HepG2 (cell line): Measurements from ENCODE around the gene C11orf58. TPM values are rescaled to one million over a fixed set of nuclear protein-coding genes. Genes with fewer than 3 reads are reported as not detected.

Source experiments
- ATAC-seq: fragments of 200-7000 bp; cut with Tn5 transposase; 3 replicates; pipeline ENCODE4 v1.9.1; 2020; ENCODE audit warnings: mild to moderate bottlenecking, moderate library complexity
- BruUV-seq: library from RNA; stranded (reverse); fragments of 400-500 nt; replicated peaks from 2 replicates; lab custom pipeline; 2021; lab: Mats Ljungman, UMichigan
- CTCF ChIA-PET: fragments of 300-600 bp; formaldehyde crosslinking; extraction: SDS; loops from one replicate; lab custom pipeline; 2021; ENCODE audit warnings: low total read pairs, inconsistent platforms, low intra/inter-chr PET ratio; lab: Yijun Ruan, JAX
- POLR2A ChIA-PET: fragments of 350-600 bp; sonication (Branson Sonifier 250); formaldehyde crosslinking; loops from one replicate; lab custom pipeline; 2020; ENCODE audit warnings: antibody characterized with exemption, inconsistent platforms; lab: Yijun Ruan, JAX
- DNase-seq: peaks from one replicate; pipeline ENCODE4 v3.0.0-alpha.2; 2015; ENCODE audit warnings: low spot score
- FAIRE-seq: peaks from 3 replicates; lab custom pipeline; 2011; peaks lifted over from hg19 to GRCh38; lab: Jason Lieb, UNC
- H2AFZ ChIP-seq: one replicate; pipeline ENCODE4 v1.6.1; 2011; ENCODE audit warnings: low read length, inconsistent platforms
- H3K27ac ChIP-seq: fragments of 300-600 bp; 3 replicates; pipeline ENCODE4 v1.8.0; 2011; ENCODE audit warnings: mixed run types, mild to moderate bottlenecking, mixed read lengths, low read length, inconsistent platforms; ENCODE audit not compliant: insufficient read depth; ENCODE audit errors: extremely low read length
- H3K27me3 ChIP-seq, 2 experiments: fragments of 200-600 bp in 1 of 2; 2 replicates in 1 of 2; 3 replicates in 1 of 2; pipeline versions ENCODE4 v1.6.0 to v1.8.0; 2011; ENCODE audit warnings: low read length in 2 of 2, mild to moderate bottlenecking in 2 of 2, moderate library complexity in 2 of 2, inconsistent platforms in 1 of 2; ENCODE audit not compliant: insufficient read depth in 2 of 2, control insufficient read depth in 1 of 2
- H3K36me3 ChIP-seq, 2 experiments: fragments of 200-600 bp in 1 of 2; replicated peaks in 1 of 2; 2 replicates in 1 of 2; 3 replicates in 1 of 2; pipeline versions ENCODE4 v1.5.1 to v1.8.0; 2011; ENCODE audit warnings: low read length in 2 of 2, inconsistent platforms in 1 of 2; ENCODE audit not compliant: insufficient read depth in 2 of 2, control insufficient read depth in 1 of 2
- H3K4me1 ChIP-seq: 2 replicates; pipeline ENCODE4 v1.5.1; 2012; ENCODE audit warnings: low read length, inconsistent platforms; ENCODE audit not compliant: insufficient read depth
- H3K4me2 ChIP-seq: 2 replicates; pipeline ENCODE4 v1.6.0; 2011; ENCODE audit warnings: low read depth, low read length, inconsistent platforms
- H3K4me3 ChIP-seq, 3 experiments: fragments of 200-600 bp in 1 of 3; sonication (generic), shearing (Covaris generic) in 1 of 3; replicated peaks in 1 of 3; 2 replicates each; pipeline ENCODE4 v1.5.1; 2011 to 2016; ENCODE audit warnings: low read length in 3 of 3, inconsistent platforms in 2 of 3, low read depth in 2 of 3, mild to moderate bottlenecking in 2 of 3, control low read depth in 1 of 3, mixed read lengths in 1 of 3; ENCODE audit not compliant: insufficient read depth in 1 of 3
- H3K79me2 ChIP-seq: one replicate; pipeline ENCODE4 v1.6.1; 2011; ENCODE audit warnings: low read length, inconsistent platforms; ENCODE audit not compliant: insufficient read depth
- H3K9ac ChIP-seq: 2 replicates; pipeline ENCODE4 v1.6.0; 2011; ENCODE audit warnings: mild to moderate bottlenecking, low read depth, low read length, inconsistent platforms; ENCODE audit not compliant: insufficient read depth
- H3K9me3 ChIP-seq: 2 replicates; pipeline ENCODE4 v1.5.1; 2012; ENCODE audit warnings: mild to moderate bottlenecking, low read length
- H4K20me1 ChIP-seq: 2 replicates; pipeline ENCODE4 v1.6.0; 2011; ENCODE audit warnings: inconsistent platforms, mild to moderate bottlenecking, low read length, moderate library complexity; ENCODE audit not compliant: insufficient read depth
- AGO1 ChIP-seq: fragments of 200-400 bp; formaldehyde crosslinking; IDR thresholded peaks from 2 replicates; pipeline ENCODE4 v1.6.1; 2017; ENCODE audit warnings: mild to moderate bottlenecking, low read depth, low read length, moderate library complexity; ENCODE audit not compliant: poor library complexity, severe bottlenecking
- ERF ChIP-seq: IDR thresholded peaks from 2 replicates; pipeline ENCODE4 v1.6.1; 2018; ENCODE audit warnings: missing biosample characterization, missing genetic modification reagents
- HNRNPH1 ChIP-seq: fragments of 200-400 bp; formaldehyde crosslinking; optimal IDR thresholded peaks from 2 replicates; pipeline ENCODE3; 2017; ENCODE audit warnings: mild to moderate bottlenecking, low read depth, low read length
- MTF1 ChIP-seq: sonication (generic); formaldehyde crosslinking; IDR thresholded peaks from 2 replicates; pipeline ENCODE4 v1.5.0; 2020; ENCODE audit warnings: missing genetic modification reagents
- PRMT3 ChIP-seq: sonication (generic); formaldehyde crosslinking; IDR thresholded peaks from 2 replicates; pipeline ENCODE4 v1.8.1; 2022; ENCODE audit warnings: low read depth, mild to moderate bottlenecking, moderate library complexity, missing genetic modification reagents, borderline replicate concordance
- SALL1 ChIP-seq: sonication (generic); formaldehyde crosslinking; IDR thresholded peaks from 2 replicates; pipeline ENCODE4 v1.8.0; 2022; ENCODE audit warnings: mild to moderate bottlenecking, missing genetic modification reagents
- SKI ChIP-seq: fragments of 450-650 bp; IDR thresholded peaks from one replicate; pipeline ENCODE4 v1.6.1; 2018; ENCODE audit warnings: mild to moderate bottlenecking; ENCODE audit not compliant: partially characterized antibody
- TBX2 ChIP-seq: sonication (generic); formaldehyde crosslinking; IDR thresholded peaks from 2 replicates; pipeline ENCODE4 v1.5.0; 2020; ENCODE audit warnings: missing genetic modification reagents, mild to moderate bottlenecking, borderline replicate concordance
- THYN1 ChIP-seq: sonication (generic); formaldehyde crosslinking; IDR thresholded peaks from 2 replicates; pipeline ENCODE4 v1.8.1; 2023; ENCODE audit warnings: low read depth, mild to moderate bottlenecking, moderate library complexity, missing genetic modification reagents, borderline replicate concordance
- ZNF251 ChIP-seq: sonication (generic); formaldehyde crosslinking; IDR thresholded peaks from 2 replicates; pipeline ENCODE4 v1.9.0; 2021; ENCODE audit warnings: mild to moderate bottlenecking, missing genetic modification reagents
- ZNF563 ChIP-seq: sonication (generic); formaldehyde crosslinking; IDR thresholded peaks from 2 replicates; pipeline ENCODE4 v1.8.0; 2022; ENCODE audit warnings: mild to moderate bottlenecking, moderate library complexity, missing genetic modification reagents
- ZNF792 ChIP-seq: IDR thresholded peaks from 2 replicates; pipeline ENCODE4 v1.6.1; 2016
- ZSCAN20 ChIP-seq: sonication (generic); formaldehyde crosslinking; IDR thresholded peaks from 2 replicates; pipeline ENCODE4 v1.4.0; 2020; ENCODE audit warnings: missing genetic modification reagents, mild to moderate bottlenecking, borderline replicate concordance
- WGBS: methylation state at CpG from one replicate; pipeline ENCODE4 v1.1.6; 2017; ENCODE audit warnings: low lambda C conversion rate; 5-methylcytosine and 5-hydroxymethylcytosine counted together
- in situ Hi-C: cut with HindIII; loops from 2 replicates; pipeline ENCODE4 v1.10.0; 2017; ENCODE audit warnings: low pct_unique_long_range_greater_than_20kb; ENCODE audit not compliant: extremely low pct_ligation_motif_present
- intact Hi-C: fragments of 100-400 bp; cut with micrococcal nuclease; formaldehyde crosslinking; loops from one replicate; pipeline ENCODE4 v1.10.0; 2022; ENCODE audit not compliant: unreplicated experiment
- polyA plus RNA-seq, 8 experiments: library from polyadenylated mRNA; depleted of rRNA in 3 of 8; stranded (reverse) in 7 of 8; unstranded in 1 of 8; fragments of >200 nt; fragmentation: Illumina TruSeq in 4 of 8; extraction: Trizol in 4 of 8; gene quantifications; 2 replicates each; pipeline versions ENCODE4 v1.2.1 to v1.2.3, GENCODE V29; 2011 to 2016; ENCODE audit warnings: low read depth in 4 of 8, missing spikeins in 1 of 8, mixed read lengths in 1 of 8; ENCODE audit not compliant: insufficient read depth in 1 of 8
- total RNA-seq, 5 experiments: library from RNA; depleted of rRNA; stranded (reverse); fragments of >200 nt; fragmentation: Illumina TruSeq; extraction: Trizol; gene quantifications; 2 replicates each; pipeline ENCODE4 v1.2.3, GENCODE V29; 2016; ENCODE audit warnings: low read depth in 1 of 5
- TF ChIP-seq, protein P1 (sequence below): sonication (generic); formaldehyde crosslinking; conservative IDR thresholded peaks from 2 replicates; pipeline ENCODE4 v1.4.0; 2020; ENCODE audit warnings: missing genetic modification reagents
- TF ChIP-seq, protein P2 (sequence below): sonication (generic); formaldehyde crosslinking; conservative IDR thresholded peaks from 2 replicates; pipeline ENCODE4 v1.4.0; 2020; ENCODE audit warnings: mild to moderate bottlenecking, missing genetic modification reagents, moderate library complexity
- TF ChIP-seq, protein P3 (sequence below): IDR thresholded peaks from 2 replicates; pipeline ENCODE4 v1.6.1; 2018; ENCODE audit warnings: missing genetic modification reagents, mild to moderate bottlenecking, missing compliant biosample characterization
- TF ChIP-seq, protein P4 (sequence below): sonication (generic); formaldehyde crosslinking; IDR thresholded peaks from 2 replicates; pipeline ENCODE4 v1.9.0; 2021; ENCODE audit warnings: missing genetic modification reagents, mild to moderate bottlenecking, borderline replicate concordance

The C11orf58 gene
- total and polyA plus RNA-seq, 2 of the 13 experiments (the other 11 are each of a cell fraction or from before 2014, with no cell fraction given) = 83.8 to 167 TPM

DNA sequence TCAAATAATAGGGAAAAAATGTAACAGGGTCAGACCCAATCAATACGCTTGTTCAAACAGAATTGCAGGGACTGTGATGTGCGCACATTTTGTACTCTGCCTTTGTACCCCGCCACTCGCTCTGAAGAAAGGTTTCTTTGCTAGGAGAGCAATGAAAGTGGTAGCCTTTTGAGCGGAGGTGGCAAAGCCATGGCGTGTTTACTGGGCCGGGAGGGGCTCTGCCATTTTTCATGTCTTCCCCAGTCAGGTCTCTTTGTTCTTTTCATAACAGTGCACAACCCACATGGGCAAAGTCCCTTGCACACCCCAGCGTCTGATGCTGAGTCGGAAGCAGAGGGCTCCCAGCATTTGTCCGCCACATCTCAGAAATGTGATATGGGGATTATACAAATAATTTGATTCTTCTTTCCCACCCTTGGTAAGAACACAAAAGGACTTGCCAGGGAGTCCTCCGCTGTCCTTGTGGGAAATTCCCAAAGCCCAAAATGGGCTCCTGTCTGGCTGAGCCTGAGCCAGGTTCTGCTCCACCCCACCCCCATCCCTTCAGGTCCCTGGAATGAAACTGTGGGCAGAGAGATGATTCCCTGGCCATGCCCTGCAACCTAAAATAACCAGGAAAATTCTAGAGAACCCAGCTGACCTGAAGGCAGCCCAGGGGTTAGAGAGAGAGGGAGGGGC lies 36.6 kb downstream of the C11orf58 start:
- H3K9ac ChIP-seq = peak overlapping the region; percentile 26; the same call in 1 of the 2 replicates
- peak; percentile 66 for FAIRE-seq
- no peaks in the 10 kb centered on the region for H3K27me3 ChIP-seq
- DNase-seq = peak; percentile 65
- CTCF ChIA-PET = no interaction called here
- peak overlapping the region; percentile 63 for H3K4me2 ChIP-seq
- 19% methylated on average over 11 of the region's 11 CpGs for WGBS
- no peaks in the 10 kb centered on the region for H4K20me1 ChIP-seq
- H3K9me3 ChIP-seq = no peaks in the 10 kb centered on the region
- no peaks in the 10 kb centered on the region for H3K79me2 ChIP-seq
- in situ Hi-C loops (no loop called here), intact Hi-C loops (no loop called here)
- H2AFZ ChIP-seq = no peak overlapping the region
- H3K36me3 ChIP-seq = peaks cover 5 to 6% of the 10 kb centered on the region in 2 experiments; a peak in 3 of 5 replicates
- H3K27ac ChIP-seq = peak overlapping the region; percentile 76
- POLR2A ChIA-PET = interaction anchor here (0.8 kb wide), 1 partner anchor 303 kb away, joined by 3 read pairs; no protein-coding TSS in a partner anchor
- H3K4me1 ChIP-seq = peaks cover 41% of the 10 kb centered on the region
- BruUV-seq = no TSS peak
- peak; percentile 86 for ATAC-seq
- H3K4me3 ChIP-seq = peak overlapping the region in 1 of 3 experiments; percentile 33; a peak in 1 of 6 replicates
- TF ChIP-seq, protein P1, sequence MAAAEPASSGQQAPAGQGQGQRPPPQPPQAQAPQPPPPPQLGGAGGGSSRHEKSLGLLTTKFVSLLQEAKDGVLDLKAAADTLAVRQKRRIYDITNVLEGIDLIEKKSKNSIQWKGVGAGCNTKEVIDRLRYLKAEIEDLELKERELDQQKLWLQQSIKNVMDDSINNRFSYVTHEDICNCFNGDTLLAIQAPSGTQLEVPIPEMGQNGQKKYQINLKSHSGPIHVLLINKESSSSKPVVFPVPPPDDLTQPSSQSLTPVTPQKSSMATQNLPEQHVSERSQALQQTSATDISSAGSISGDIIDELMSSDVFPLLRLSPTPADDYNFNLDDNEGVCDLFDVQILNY = no peak
- TF ChIP-seq ZNF563 (CRISPR knock-in tag) (no peak), HNRNPH1 (no peak), THYN1 (CRISPR knock-in tag) (no peak), ZSCAN20 (no peak), TBX2 (peak; percentile 52), AGO1 (no peak), ZNF251 (CRISPR knock-in tag) (no peak), SKI (no peak), MTF1 (CRISPR knock-in tag) (no peak), SALL1 (CRISPR knock-in tag) (peak; percentile 88), ERF (CRISPR knock-in tag) (no peak; the same call in 1 of the 2 replicates), ZNF792 (CRISPR knock-in tag) (no peak), PRMT3 (CRISPR knock-in tag) (no peak)
- TF ChIP-seq, protein P2, sequence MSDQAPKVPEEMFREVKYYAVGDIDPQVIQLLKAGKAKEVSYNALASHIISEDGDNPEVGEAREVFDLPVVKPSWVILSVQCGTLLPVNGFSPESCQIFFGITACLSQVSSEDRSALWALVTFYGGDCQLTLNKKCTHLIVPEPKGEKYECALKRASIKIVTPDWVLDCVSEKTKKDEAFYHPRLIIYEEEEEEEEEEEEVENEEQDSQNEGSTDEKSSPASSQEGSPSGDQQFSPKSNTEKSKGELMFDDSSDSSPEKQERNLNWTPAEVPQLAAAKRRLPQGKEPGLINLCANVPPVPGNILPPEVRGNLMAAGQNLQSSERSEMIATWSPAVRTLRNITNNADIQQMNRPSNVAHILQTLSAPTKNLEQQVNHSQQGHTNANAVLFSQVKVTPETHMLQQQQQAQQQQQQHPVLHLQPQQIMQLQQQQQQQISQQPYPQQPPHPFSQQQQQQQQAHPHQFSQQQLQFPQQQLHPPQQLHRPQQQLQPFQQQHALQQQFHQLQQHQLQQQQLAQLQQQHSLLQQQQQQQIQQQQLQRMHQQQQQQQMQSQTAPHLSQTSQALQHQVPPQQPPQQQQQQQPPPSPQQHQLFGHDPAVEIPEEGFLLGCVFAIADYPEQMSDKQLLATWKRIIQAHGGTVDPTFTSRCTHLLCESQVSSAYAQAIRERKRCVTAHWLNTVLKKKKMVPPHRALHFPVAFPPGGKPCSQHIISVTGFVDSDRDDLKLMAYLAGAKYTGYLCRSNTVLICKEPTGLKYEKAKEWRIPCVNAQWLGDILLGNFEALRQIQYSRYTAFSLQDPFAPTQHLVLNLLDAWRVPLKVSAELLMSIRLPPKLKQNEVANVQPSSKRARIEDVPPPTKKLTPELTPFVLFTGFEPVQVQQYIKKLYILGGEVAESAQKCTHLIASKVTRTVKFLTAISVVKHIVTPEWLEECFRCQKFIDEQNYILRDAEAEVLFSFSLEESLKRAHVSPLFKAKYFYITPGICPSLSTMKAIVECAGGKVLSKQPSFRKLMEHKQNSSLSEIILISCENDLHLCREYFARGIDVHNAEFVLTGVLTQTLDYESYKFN (CRISPR knock-in tag) = peak; percentile 81; the same call in 1 of the 2 replicates
- TF ChIP-seq, protein P3, sequence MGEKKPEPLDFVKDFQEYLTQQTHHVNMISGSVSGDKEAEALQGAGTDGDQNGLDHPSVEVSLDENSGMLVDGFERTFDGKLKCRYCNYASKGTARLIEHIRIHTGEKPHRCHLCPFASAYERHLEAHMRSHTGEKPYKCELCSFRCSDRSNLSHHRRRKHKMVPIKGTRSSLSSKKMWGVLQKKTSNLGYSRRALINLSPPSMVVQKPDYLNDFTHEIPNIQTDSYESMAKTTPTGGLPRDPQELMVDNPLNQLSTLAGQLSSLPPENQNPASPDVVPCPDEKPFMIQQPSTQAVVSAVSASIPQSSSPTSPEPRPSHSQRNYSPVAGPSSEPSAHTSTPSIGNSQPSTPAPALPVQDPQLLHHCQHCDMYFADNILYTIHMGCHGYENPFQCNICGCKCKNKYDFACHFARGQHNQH (CRISPR knock-in tag) = no peak
- TF ChIP-seq, protein P4, sequence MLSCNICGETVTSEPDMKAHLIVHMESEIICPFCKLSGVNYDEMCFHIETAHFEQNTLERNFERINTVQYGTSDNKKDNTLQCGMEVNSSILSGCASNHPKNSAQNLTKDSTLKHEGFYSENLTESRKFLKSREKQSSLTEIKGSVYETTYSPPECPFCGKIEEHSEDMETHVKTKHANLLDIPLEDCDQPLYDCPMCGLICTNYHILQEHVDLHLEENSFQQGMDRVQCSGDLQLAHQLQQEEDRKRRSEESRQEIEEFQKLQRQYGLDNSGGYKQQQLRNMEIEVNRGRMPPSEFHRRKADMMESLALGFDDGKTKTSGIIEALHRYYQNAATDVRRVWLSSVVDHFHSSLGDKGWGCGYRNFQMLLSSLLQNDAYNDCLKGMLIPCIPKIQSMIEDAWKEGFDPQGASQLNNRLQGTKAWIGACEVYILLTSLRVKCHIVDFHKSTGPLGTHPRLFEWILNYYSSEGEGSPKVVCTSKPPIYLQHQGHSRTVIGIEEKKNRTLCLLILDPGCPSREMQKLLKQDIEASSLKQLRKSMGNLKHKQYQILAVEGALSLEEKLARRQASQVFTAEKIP = no peak
